Measurements from ENCODE around the gene TRAK2.
"Not testable (repeated sequence)": the region's sequence is repeated elsewhere in the genome, so short reads cannot be mapped to it uniquely, and the experiment has no call there.

The TRAK2 gene

GRCh38 chr2:201440182-201440581 lies 11.1 kb downstream of the TRAK2 start:
- Mint-ChIP-seq H3K4me3 (no peak overlapping the region), H3K36me3 (ENCODE audit: insufficient read depth) (no peaks in the 10 kb centered on the region), H3K27me3 (no peaks in the 10 kb centered on the region), H3K4me1 (ENCODE audit: low read depth in 2 of 2) (peaks cover 9 to 33% of the 10 kb centered on the region in 2 donors), H3K27ac (peak overlapping the region in 1 of 2 donors; percentile 68), H3K9me3 (no peaks in the 10 kb centered on the region)
- ATAC-seq (replicated peaks) = no peak
- DNase-seq = no peak

GRCh38 chr2:201439336-201439922 lies 11.8 kb downstream of the TRAK2 start:
- not testable (repeated sequence) for ATAC-seq (replicated peaks); H3K4me3 Mint-ChIP-seq; H3K36me3 Mint-ChIP-seq (ENCODE audit: insufficient read depth)

GRCh38 chr2:201436141-201436540 lies 15.1 kb downstream of the TRAK2 start:
- DNase-seq (no peak), ATAC-seq (replicated peaks) (no peak)
- no peaks in the 10 kb centered on the region for H3K36me3 Mint-ChIP-seq (ENCODE audit: insufficient read depth)
- no peak overlapping the region for H3K4me3 Mint-ChIP-seq
- no peaks in the 10 kb centered on the region for H3K9me3 Mint-ChIP-seq
- H3K4me1 Mint-ChIP-seq (ENCODE audit: low read depth in 2 of 2) = peaks cover 28 to 51% of the 10 kb centered on the region in 2 donors
- no peak overlapping the region for H3K27ac Mint-ChIP-seq
- no peaks in the 10 kb centered on the region for H3K27me3 Mint-ChIP-seq

More at GRCh38 chr2:201439336-201439922, 11.8 kb downstream of the TRAK2 start:
- H3K27me3 Mint-ChIP-seq, DNase-seq, H3K9me3 Mint-ChIP-seq, H3K27ac Mint-ChIP-seq: not testable (repeated sequence)
- peaks cover 10 to 33% of the 10 kb centered on the region in 2 donors for H3K4me1 Mint-ChIP-seq (ENCODE audit: low read depth in 2 of 2)

- H3K4me3 Mint-ChIP-seq = peak overlapping the region; percentile 29 to 54
- H3K27me3 Mint-ChIP-seq = no peaks in the 10 kb centered on the region
- peaks cover 0 to 2% of the 10 kb centered on the region in 2 donors for H3K9me3 Mint-ChIP-seq
- ATAC-seq (replicated peaks) = no peak
- H3K27ac Mint-ChIP-seq = peak overlapping the region; percentile 70 to 83
- peaks cover 26 to 43% of the 10 kb centered on the region in 2 donors for H3K4me1 Mint-ChIP-seq (ENCODE audit: low read depth in 2 of 2)
- no peaks in the 10 kb centered on the region for H3K36me3 Mint-ChIP-seq (ENCODE audit: insufficient read depth)
- DNase-seq = no peak
Observed at GRCh38 chr2:201433394-201433995, 17.8 kb downstream of the TRAK2 start.

- H3K9me3 Mint-ChIP-seq = peaks cover 0 to 2% of the 10 kb centered on the region in 2 donors
- peaks cover 26 to 39% of the 10 kb centered on the region in 2 donors for H3K4me1 Mint-ChIP-seq (ENCODE audit: low read depth in 2 of 2)
- no peak for DNase-seq
- peak overlapping the region in 1 of 2 donors; percentile 21 for H3K4me3 Mint-ChIP-seq
- ATAC-seq (replicated peaks) = no peak
- peak overlapping the region; percentile 72 to 82 for H3K27ac Mint-ChIP-seq
- H3K27me3 Mint-ChIP-seq = no peaks in the 10 kb centered on the region
- no peaks in the 10 kb centered on the region for H3K36me3 Mint-ChIP-seq (ENCODE audit: insufficient read depth)
Observed at GRCh38 chr2:201432621-201433393, 18.5 kb downstream of the TRAK2 start.

GRCh38 chr2:201432038-201432620 lies 19.1 kb downstream of the TRAK2 start:
- ATAC-seq (replicated peaks) = peak; percentile 86
- Mint-ChIP-seq H3K9me3 (peaks cover 0 to 2% of the 10 kb centered on the region in 2 donors), H3K4me3 (peak overlapping the region in 1 of 2 donors; percentile 36), H3K36me3 (ENCODE audit: insufficient read depth) (no peaks in the 10 kb centered on the region), H3K27ac (peak overlapping the region; percentile 72 to 82), H3K27me3 (no peaks in the 10 kb centered on the region), H3K4me1 (ENCODE audit: low read depth in 2 of 2) (peaks cover 21 to 32% of the 10 kb centered on the region in 2 donors)
- no peak for DNase-seq

GRCh38 chr2:201430839-201431238 lies 20.4 kb downstream of the TRAK2 start:
- Mint-ChIP-seq H3K36me3 (ENCODE audit: insufficient read depth) (no peaks in the 10 kb centered on the region), H3K9me3 (peaks cover 0 to 2% of the 10 kb centered on the region in 2 donors), H3K27me3 (no peaks in the 10 kb centered on the region), H3K4me1 (ENCODE audit: low read depth in 2 of 2) (peaks cover 21 to 25% of the 10 kb centered on the region in 2 donors), H3K27ac (no peak overlapping the region), H3K4me3 (no peak overlapping the region)
- ATAC-seq (replicated peaks) = no peak
- DNase-seq = no peak

GRCh38 chr2:201430322-201430721 lies 20.9 kb downstream of the TRAK2 start:
- not testable (repeated sequence) for DNase-seq; H3K27ac Mint-ChIP-seq; H3K4me3 Mint-ChIP-seq; ATAC-seq (replicated peaks); H3K9me3 Mint-ChIP-seq; H3K36me3 Mint-ChIP-seq (ENCODE audit: insufficient read depth); H3K27me3 Mint-ChIP-seq
- peaks cover 21 to 25% of the 10 kb centered on the region in 2 donors for H3K4me1 Mint-ChIP-seq (ENCODE audit: low read depth in 2 of 2)

GRCh38 chr2:201429835-201430234 lies 21.4 kb downstream of the TRAK2 start:
- not testable (repeated sequence) for H3K36me3 Mint-ChIP-seq (ENCODE audit: insufficient read depth)

GRCh38 chr2:201428366-201428765 lies 22.9 kb downstream of the TRAK2 start:
- not testable (repeated sequence) for ATAC-seq (replicated peaks); H3K36me3 Mint-ChIP-seq (ENCODE audit: insufficient read depth); H3K4me3 Mint-ChIP-seq; H3K27ac Mint-ChIP-seq; H3K27me3 Mint-ChIP-seq; H3K9me3 Mint-ChIP-seq; DNase-seq
- H3K4me1 Mint-ChIP-seq (ENCODE audit: low read depth in 2 of 2) = peaks cover 14 to 23% of the 10 kb centered on the region in 2 donors

More at GRCh38 chr2:201429835-201430234, 21.4 kb downstream of the TRAK2 start:
- not testable (repeated sequence) for H3K9me3 Mint-ChIP-seq; ATAC-seq (replicated peaks); DNase-seq; H3K4me3 Mint-ChIP-seq; H3K27me3 Mint-ChIP-seq
- Mint-ChIP-seq H3K27ac (peak overlapping the region in 1 of 2 donors; percentile 71), H3K4me1 (ENCODE audit: low read depth in 2 of 2) (peaks cover 19 to 25% of the 10 kb centered on the region in 2 donors)

GRCh38 chr2:201425952-201426351 lies 25.3 kb downstream of the TRAK2 start:
- H3K27ac Mint-ChIP-seq = no peak overlapping the region
- peaks cover 13 to 28% of the 10 kb centered on the region in 2 donors for H3K4me1 Mint-ChIP-seq (ENCODE audit: low read depth in 2 of 2)
- no peak overlapping the region for H3K4me3 Mint-ChIP-seq
- H3K9me3 Mint-ChIP-seq = peaks cover 0 to 2% of the 10 kb centered on the region in 2 donors
- no peak for DNase-seq
- no peaks in the 10 kb centered on the region for H3K36me3 Mint-ChIP-seq (ENCODE audit: insufficient read depth)
- no peak for ATAC-seq (replicated peaks)
- H3K27me3 Mint-ChIP-seq = no peaks in the 10 kb centered on the region

- Mint-ChIP-seq H3K4me1 (ENCODE audit: low read depth in 2 of 2) (peaks cover 27 to 31% of the 10 kb centered on the region in 2 donors), H3K36me3 (ENCODE audit: insufficient read depth) (no peaks in the 10 kb centered on the region), H3K9me3 (no peaks in the 10 kb centered on the region), H3K4me3 (no peak overlapping the region), H3K27ac (peak overlapping the region; percentile 71 to 77), H3K27me3 (no peaks in the 10 kb centered on the region)
- DNase-seq (no peak), ATAC-seq (replicated peaks) (no peak)
Observed at GRCh38 chr2:201420442-201421113, 30.7 kb downstream of the TRAK2 start.

- H3K9me3 Mint-ChIP-seq = no peaks in the 10 kb centered on the region
- peak overlapping the region in 1 of 2 donors; percentile 25 for H3K4me3 Mint-ChIP-seq
- DNase-seq (no peak), ATAC-seq (replicated peaks) (no peak)
- H3K4me1 Mint-ChIP-seq (ENCODE audit: low read depth in 2 of 2) = peaks cover 27 to 31% of the 10 kb centered on the region in 2 donors
- H3K36me3 Mint-ChIP-seq (ENCODE audit: insufficient read depth) = no peaks in the 10 kb centered on the region
- H3K27me3 Mint-ChIP-seq = no peaks in the 10 kb centered on the region
- peak overlapping the region; percentile 71 to 77 for H3K27ac Mint-ChIP-seq
Observed at GRCh38 chr2:201419986-201420385, 31.3 kb downstream of the TRAK2 start.

All from effector memory CD8-positive, alpha-beta T cell (primary cell).